GM12878 (cell line): ENCODE measurements around the gene HSPB6. TPM values are rescaled to one million over a fixed set of nuclear protein-coding genes. Genes with fewer than 3 reads are reported as not detected.

Source experiments
- ESRRA ChIP-seq: IDR thresholded peaks from 2 replicates; pipeline ENCODE4 v1.6.1; 2012; ENCODE audit warnings: mild to moderate bottlenecking, low read length, improper control_type of control experiment
- FOS ChIP-seq: IDR thresholded peaks from 3 replicates; pipeline ENCODE4 v1.6.1; 2011; ENCODE audit warnings: borderline replicate concordance; ENCODE audit not compliant: insufficient read length; ENCODE audit errors: extremely low read depth
- HDAC2 ChIP-seq: fragments of 200-600 bp; sonication (generic); IDR thresholded peaks from 2 replicates; pipeline ENCODE4 v1.6.1; 2017
- MYB ChIP-seq: fragments of 150-350 bp; IDR thresholded peaks from 2 replicates; pipeline ENCODE4 v1.6.1; 2014; ENCODE audit warnings: mild to moderate bottlenecking, low read depth, low read length, borderline replicate concordance
- RUNX3 ChIP-seq: IDR thresholded peaks from 2 replicates; pipeline ENCODE4 v1.6.1; 2012; ENCODE audit warnings: low read length, inconsistent platforms
- polyA plus RNA-seq, 11 experiments: library from polyadenylated mRNA; depleted of rRNA in 4 of 11; unstranded in 6 of 11; stranded (reverse) in 5 of 11; fragments of >200 nt; fragmentation: Nextera tagmentation in 4 of 11; fragmentation: Illumina TruSeq in 1 of 11; extraction: Ambion mirVana in 4 of 11; extraction: Trizol in 1 of 11; gene quantifications; 1 replicate in 1 of 11; 2 replicates in 10 of 11; pipeline versions ENCODE4 v1.2.1 to v1.2.3, GENCODE V29; 2011 to 2016; ENCODE audit warnings: inconsistent platforms in 2 of 11, missing spikeins in 2 of 11, low read depth in 1 of 11
- total RNA-seq, 4 experiments: library from RNA; depleted of rRNA in 3 of 4; stranded (reverse); fragments of >200 nt in 3 of 4; fragmentation: Illumina TruSeq in 1 of 4; extraction: Trizol in 1 of 4; gene quantifications; 2 replicates each; pipeline versions ENCODE4 v1.2.1 to v1.2.3, GENCODE V29; 2013 to 2021
- TF ChIP-seq, protein P1 (sequence below): fragments of 450-650 bp; IDR thresholded peaks from 2 replicates; pipeline ENCODE4 v1.6.1; 2014; ENCODE audit warnings: mild to moderate bottlenecking
- TF ChIP-seq, protein P2 (sequence below): fragments of 450-650 bp; IDR thresholded peaks from 2 replicates; pipeline ENCODE4 v1.6.1; 2017; ENCODE audit warnings: antibody characterized with exemption, mild to moderate bottlenecking, moderate library complexity

Gene HSPB6
- total and polyA plus RNA-seq, 10 of the 15 experiments (the other 5 are each of a cell fraction or from before 2014, with no cell fraction given), result 0.09 to 1.6 (median 0.36) TPM; not detected in 4

- TF ChIP-seq HDAC2 (no peak), ESRRA (no peak), RUNX3 (no peak), MYB (no peak), FOS (no peak)
- TF ChIP-seq, protein P1, sequence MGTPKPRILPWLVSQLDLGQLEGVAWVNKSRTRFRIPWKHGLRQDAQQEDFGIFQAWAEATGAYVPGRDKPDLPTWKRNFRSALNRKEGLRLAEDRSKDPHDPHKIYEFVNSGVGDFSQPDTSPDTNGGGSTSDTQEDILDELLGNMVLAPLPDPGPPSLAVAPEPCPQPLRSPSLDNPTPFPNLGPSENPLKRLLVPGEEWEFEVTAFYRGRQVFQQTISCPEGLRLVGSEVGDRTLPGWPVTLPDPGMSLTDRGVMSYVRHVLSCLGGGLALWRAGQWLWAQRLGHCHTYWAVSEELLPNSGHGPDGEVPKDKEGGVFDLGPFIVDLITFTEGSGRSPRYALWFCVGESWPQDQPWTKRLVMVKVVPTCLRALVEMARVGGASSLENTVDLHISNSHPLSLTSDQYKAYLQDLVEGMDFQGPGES, result no peak
- TF ChIP-seq, protein P2, sequence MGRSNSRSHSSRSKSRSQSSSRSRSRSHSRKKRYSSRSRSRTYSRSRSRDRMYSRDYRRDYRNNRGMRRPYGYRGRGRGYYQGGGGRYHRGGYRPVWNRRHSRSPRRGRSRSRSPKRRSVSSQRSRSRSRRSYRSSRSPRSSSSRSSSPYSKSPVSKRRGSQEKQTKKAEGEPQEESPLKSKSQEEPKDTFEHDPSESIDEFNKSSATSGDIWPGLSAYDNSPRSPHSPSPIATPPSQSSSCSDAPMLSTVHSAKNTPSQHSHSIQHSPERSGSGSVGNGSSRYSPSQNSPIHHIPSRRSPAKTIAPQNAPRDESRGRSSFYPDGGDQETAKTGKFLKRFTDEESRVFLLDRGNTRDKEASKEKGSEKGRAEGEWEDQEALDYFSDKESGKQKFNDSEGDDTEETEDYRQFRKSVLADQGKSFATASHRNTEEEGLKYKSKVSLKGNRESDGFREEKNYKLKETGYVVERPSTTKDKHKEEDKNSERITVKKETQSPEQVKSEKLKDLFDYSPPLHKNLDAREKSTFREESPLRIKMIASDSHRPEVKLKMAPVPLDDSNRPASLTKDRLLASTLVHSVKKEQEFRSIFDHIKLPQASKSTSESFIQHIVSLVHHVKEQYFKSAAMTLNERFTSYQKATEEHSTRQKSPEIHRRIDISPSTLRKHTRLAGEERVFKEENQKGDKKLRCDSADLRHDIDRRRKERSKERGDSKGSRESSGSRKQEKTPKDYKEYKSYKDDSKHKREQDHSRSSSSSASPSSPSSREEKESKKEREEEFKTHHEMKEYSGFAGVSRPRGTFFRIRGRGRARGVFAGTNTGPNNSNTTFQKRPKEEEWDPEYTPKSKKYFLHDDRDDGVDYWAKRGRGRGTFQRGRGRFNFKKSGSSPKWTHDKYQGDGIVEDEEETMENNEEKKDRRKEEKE, result no peak
Observed at GRCh38 chr19:35743640-35744429, 13.0 kb downstream of the HSPB6 start (continued).
